HT1080 (cell line): Measurements from ENCODE around the gene ZNF385C. TPM values are rescaled to one million over a fixed set of nuclear protein-coding genes. Genes with fewer than 3 reads are reported as not detected.

Experiments used
- DNase-seq: peaks from one replicate; pipeline ENCODE4 v3.0.0-alpha.2; 2015; ENCODE audit warnings: low read depth
- total RNA-seq: library from RNA; depleted of rRNA; stranded (reverse); fragments of >200 nt; shearing (Covaris generic); gene quantifications from 2 replicates; pipeline ENCODE4 v1.2.3, GENCODE V29; 2014

Gene ZNF385C
- total RNA-seq, 1 experiment from 2014 or later = not detected

- DNase-seq = no peak
These were observed 9.6 kb upstream of the ZNF385C start for GRCh38 chr17:42107597-42108576.

DNA sequence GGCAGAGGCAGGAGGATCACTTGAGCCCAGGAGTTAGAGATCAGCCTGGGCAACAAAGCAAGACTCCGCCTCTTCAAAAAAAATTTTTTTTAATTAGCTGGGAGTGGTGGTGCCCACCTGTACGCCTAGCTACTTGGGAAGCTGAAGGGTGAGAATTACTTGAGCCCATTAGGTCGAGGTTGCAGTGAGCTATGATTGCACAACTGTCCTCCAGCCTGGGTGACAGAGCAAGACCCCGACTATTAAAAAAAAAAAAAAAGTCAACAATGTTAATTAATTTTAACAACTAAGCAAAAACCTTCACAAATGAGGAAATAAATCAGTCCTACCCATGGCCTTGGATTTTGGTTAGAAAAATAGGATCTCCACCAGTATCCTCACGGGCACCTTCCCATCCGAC, 8.9 kb upstream of the ZNF385C start:
- DNase-seq = no peak

- DNase-seq = no peak
These were observed 7.7 kb upstream of the ZNF385C start for GRCh38 chr17:42106009-42106408.

DNA sequence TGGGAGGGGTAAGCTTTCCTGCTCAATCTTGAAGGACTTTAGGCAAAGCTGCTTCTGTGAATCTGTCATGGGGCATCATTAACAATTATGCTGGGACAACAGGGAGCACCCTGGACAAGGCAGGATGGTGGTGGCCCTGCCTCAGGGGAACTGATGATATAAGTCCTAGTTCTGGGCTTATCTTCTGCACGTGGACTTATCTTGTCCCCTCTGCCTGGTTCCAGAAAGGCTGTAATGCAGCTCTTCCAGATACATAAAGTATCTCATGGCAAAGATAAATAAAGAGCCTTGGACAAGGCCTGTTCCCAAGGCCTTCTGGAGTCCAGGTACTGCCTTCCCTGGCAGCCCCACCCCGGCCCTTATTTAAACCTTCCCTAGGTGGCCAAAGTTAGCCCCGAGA, 6.0 kb upstream of the ZNF385C start:
- no peak for DNase-seq

- DNase-seq = no peak
These were observed 5.1 kb upstream of the ZNF385C start for GRCh38 chr17:42103221-42103954.

DNA sequence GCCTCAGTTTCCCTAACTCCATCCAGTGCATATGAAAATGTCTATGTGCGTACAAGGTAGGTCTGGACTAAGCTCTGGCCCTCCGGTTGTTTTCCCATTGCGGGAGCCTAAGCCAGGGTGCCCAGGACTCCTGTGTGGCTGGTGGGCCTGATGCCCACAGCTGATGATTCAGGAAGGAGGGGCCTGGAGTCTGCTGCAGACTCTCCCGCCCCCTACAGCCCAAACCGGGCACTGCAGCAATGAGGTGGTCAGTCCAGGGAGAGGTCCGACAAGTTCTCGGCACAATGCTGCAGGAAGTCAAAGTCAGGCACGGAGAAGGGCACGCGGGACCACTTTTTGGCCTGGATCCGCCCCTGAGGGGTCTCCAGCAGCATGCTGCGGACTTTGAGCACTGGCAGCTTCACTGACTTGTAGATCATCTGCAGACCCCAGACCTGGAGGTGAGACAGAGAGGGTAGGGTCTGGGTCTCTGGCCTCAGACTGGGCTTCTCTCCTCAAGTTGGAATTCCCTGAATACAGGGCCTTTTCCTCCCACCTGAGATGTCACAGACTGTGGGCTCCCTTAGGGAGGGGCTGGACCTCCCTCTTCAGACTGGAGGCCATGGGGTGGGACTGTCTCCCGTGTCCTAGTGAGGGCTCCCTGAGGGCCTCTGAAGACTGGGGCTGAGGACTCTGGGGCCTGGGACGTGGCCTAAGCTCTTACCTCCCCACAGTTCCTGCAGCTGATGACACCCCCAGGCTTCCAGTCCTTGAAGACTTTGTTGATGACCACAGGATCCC, 3.4 kb upstream of the ZNF385C start:
- peak; percentile 66 for DNase-seq

DNA sequence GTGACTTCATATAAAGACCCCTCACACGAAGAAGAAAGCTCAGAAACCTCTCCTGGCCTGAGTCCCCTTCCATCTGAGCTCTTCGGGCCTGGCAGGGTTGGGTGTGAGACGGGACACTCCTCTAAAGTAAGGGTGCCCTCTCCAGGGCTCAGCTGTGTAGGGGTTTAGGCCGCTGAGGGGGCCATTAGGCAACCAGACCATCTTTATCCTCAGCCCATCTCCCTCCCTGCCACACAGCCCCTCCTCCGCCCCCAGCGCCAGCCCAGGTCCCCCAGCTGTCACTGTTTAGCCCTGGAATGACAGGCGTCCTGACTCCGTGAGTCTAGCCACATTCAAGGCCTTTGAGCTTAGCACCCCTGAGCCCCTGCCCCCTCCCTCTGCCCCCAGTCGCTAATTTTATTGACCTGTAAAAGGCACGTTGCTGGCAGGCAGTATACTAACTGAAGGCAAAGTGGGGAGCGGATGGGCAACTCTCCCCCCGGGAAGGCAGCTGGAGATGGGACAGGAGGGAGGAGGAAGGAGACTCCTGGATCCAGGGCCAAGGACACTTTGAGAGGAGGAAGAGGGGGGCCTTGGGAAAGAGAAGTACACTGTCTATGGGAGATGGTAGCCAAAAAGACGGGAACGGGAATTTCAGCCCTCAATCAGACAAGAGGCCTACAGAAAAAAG, 592 bp upstream of the ZNF385C start:
- DNase-seq = no peak

DNA sequence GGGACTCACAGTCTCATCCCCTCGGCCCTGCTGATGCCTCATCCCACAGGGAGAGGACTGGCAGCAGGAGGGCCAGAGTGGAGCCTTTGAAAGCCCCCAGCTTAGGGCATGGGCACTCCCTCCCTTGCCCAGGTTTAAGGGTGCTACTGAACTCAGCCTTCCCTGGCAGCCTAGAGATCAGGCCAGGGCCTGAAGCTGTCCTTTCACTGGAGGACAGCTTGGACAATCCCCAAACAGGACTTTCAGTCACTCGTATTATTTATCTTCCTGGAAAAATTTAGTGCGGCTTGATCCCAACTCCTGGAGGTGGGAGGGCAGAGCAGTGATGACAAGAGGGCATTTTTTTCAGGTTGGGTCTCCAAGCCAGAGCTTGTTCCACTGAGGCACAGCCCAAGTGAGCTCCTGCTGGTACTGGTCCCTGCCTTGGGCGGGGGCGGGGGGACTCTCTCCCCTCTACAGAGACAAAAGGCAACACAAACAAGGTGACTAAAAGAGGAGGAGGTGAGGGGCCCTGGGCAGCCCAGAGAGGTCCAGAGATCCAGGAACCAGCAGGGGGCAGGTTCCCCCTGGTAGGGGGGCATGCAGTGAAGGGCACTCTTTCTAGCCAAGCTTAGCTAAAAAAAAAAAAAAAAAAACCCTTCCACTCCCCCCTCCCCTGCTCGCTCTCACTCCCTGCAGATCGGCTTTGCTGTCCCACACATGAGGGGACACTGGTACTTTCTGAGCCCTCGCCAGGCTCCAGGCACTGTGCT, 1.7 kb downstream of the ZNF385C start:
- DNase-seq = no peak

DNA sequence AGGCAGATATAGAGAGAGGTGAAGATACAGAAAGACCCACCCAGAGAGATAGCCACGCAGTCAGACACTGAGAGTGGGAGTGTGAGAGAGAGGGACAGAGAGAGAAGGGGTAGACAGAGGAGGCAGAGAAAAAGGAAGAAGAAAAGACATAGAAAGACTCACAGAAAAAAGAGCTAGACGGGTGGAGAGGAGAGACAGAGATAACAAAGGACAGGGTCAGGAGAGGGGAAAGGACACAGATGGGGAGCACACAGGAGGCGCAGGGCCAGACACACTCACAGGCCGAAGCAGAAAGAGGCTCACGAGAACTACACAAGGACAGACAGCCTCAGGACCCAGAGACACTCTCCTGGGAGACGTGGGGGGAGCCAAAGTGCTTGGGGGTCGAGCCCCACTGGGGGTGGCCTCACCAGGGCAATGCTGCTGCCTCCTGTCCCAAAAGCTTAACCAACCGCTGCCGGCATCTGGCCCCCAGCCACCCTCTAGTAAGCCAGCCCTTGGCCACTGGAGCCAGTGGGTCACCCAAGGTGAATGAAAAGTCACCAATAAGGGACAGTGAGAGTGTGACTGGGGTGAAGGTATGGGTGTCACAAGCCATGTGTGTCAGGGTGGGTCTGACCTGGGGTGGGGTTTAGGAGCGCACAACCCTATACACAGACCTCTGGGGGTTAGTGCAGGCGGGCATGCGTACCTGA, 3.8 kb downstream of the ZNF385C start:
- no peak for DNase-seq

DNA sequence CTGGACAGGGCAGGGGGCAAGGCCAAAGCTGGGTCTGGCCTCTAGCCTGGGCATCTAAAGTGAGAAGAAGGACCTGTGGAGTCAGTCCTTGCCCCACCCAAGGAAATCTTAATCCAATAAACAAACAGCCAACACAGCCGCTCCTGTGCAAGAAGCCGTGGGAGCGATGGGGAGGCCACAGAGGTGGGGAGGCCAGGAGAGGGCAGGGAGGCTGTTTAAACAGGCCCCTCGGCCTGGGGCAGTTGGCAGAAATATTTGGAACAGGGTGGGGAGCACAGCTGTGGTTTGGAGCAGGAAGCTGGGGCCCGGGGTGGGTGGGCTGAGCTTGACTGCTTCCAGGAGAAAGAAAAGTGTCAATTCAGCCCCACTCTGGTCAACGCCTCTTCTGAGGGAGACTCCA, 5.3 kb downstream of the ZNF385C start:
- no peak for DNase-seq

DNA sequence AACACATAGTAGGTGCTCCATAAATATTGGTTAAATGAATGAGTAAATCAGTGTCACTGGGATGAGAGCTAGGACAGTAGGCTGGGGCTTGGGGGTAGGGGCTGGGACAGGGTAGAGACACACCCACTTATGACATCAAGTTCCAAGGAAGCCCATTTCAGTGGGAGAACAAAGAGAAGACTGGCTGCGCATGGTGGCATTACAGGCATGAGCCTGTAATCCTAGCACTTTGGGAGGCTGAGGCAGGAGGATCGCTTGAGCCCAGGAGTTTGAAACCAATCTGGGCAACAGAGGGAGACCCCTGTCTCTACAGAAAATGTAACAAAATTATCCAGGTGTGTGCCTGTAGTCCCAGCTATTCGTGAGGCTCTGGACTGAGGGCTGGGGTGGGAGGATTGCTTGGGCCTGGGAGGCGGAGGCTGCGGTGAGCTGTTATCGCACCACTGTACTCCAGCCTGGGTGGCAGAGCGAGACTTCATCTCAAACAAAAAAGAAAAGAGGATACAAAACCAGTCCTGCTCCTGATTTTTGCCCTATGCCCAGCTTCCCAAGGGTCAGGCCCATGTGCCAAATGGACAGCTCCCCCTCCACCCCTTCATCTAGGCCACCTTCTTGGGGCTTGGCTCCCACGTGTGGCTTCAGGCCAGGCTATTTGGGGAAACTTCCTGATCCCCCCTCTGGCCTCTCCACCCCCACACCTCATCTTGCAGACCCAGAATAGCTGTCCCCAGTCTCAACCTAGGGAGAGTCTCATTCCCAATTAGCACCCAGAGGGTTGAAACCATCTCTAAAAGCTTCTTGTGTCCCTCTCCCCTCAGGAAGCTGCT, 7.1 kb downstream of the ZNF385C start:
- no peak for DNase-seq

DNA sequence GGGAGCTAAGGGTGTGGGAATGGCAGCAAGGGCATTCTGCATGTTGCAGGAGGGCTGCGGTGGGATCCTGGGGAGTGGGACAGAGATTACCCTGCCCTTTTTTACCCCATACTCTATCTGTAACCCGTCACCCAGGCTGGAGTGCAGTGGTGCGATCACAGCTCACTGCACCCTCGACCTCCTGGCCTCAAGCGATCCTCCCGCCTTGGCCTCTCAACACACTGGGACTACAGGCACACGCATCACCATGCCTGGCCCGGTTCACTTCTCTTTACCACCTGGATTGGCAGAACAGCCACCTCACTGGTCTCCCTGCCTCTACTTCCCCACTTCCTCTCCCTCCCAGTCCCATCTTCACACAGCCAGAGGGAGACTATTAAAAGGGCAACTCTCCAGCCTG, 9.5 kb downstream of the ZNF385C start:
- no peak for DNase-seq

DNA sequence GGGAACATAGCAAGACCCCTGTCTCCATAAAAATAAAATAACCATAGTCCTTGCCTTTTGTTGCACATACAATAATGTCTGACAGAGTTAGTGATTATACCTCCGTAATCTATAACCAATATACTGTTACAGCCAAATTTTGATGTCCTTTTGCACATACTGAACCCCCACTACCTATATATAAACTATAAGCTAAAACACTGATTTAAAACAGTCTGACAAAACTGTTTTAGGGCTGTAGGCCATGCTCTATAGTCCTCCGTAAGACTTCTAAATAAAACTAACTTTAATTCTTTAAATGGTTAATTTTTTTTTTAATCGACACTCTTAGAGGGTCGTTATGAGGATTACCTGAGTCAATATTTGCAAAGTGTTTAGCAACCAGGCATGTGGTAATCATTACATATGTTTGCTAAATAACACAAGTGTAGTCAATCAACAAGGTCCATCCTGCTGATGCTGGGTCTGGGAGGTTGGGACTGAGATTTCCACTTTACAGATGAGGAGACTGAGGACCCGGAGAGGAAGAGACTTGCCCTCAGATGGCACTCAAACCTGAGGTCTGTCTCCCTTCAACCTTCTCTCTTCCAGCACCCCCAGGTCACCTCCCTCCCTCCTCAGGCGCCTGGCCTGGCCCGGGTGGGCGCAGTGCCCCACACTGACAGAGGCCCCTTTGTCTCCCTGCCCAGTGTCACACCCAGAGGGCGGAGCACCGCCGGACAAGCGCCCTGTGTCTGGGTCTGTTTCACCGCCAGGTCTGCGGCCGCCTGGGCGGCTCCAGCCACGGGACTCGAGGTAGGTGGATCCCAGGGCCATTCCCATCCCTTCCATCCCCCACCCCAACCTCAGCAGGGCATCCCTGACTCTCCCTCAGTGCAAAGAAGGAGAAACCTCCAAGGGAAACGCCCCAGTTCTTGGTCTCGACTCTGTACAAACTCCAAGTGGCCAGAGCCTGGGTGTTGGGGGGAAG, 10.3 kb downstream of the ZNF385C start:
- no peak for DNase-seq

DNA sequence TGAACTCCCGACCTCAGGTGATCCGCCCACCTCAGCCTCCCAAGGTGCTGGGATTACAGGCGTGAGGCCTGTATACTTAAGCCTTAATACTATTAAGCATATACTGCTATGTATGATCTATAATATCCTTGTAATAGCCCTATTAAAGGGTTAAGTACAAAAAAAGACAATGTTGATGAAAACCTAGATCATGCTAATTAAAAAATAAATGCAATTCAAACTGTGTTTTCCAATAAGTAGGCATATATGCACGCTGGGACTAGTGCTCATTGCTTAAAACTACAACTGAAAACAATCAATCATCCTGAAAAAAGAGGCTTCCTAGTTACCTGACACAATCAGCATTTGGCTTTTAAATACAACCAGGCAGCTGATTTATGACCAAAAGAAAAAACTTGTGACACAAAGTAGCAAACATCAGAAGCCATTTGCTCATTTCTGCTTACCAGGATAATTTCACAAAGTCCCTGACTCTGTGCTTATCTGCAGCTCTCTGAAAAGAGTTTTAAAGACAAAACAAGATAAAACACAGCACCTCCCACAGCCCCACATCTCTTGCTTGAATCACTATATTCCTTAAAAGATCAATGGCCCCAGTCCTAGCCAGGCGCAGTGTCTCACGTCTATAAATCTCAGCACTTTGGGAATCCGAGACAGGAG, 11.1 kb downstream of the ZNF385C start:
- DNase-seq = no peak

DNA sequence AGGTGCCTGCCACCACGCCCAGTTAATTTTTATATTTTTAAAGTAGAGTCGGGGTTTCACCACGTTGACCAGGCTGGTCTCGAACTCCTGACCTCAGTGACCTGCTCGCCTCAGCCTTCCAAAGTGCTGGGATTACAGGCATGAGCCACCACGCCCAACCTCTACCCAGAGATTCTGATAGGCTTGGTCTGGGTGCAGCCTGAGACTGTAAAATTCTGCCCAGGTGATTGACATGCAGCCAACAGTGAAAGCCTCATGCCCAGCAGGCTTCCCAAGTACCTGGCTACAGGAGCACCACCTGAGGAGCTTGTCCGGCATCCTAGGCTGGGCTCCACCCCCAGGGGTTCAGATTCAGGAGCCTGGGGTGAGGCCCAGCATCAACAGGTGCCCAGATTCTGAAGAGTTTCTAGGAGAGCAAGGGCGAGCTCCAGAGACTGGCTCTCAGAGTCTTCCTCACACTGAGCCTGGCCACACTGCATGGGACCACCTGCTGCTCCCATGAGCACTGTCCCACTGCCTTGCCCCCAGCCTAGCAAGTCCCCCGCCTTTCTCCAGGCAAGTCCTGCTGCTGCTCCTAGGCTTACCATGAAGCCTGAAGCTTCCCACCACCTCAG, 16.6 kb downstream of the ZNF385C start:
- no peak for DNase-seq

GRCh38 chr17:42079541-42079940, 18.7 kb downstream of the ZNF385C start:
- DNase-seq = no peak
